ENCODE data around the gene TTC8.
"Not testable (repeated sequence)": the region's sequence is repeated elsewhere in the genome, so short reads cannot be mapped to it uniquely, and the experiment has no call there.

The TTC8 gene

GRCh38 chr14:88825503-88825902, 1.1 kb downstream of the TTC8 start:
- no peak for DNase-seq

- no peak for DNase-seq
Observed at GRCh38 chr14:88829188-88829587, 4.7 kb downstream of the TTC8 start.

DNA sequence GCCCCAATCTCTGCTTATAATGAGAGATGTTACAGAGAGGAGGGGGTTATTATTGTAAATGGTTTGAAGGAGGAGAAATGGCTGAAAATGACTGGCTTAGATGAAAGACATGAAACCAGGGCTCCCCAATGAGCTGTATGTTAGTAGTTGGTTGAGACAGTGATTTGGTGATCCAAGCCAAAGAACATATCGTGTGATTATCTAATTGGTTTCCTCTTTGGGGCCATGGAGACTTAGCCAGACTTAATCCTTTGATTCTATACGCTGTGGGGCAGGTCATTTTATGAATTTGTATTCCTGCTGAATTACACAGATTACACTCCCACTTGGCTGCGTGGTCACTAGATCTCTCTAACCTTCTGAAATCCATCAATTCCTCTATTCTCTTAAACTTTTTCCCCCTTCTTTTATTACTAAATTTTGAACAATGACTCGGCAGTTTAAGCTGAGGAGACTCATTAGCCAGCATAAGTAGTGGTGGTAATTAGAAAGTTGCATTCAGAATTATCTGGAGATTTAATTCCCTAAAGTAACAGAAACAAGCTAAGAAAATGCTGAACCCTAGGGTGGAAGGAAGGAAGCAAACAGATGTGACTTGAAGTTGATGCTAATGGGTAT, 5.3 kb downstream of the TTC8 start:
- DNase-seq: no peak

- DNase-seq: no peak
Observed at GRCh38 chr14:88831284-88831683, 6.8 kb downstream of the TTC8 start.

- DNase-seq: no peak
Observed at GRCh38 chr14:88834883-88835431, 10.5 kb downstream of the TTC8 start.

- DNase-seq: no peak
Observed at GRCh38 chr14:88835661-88836060, 11.2 kb downstream of the TTC8 start.

DNA sequence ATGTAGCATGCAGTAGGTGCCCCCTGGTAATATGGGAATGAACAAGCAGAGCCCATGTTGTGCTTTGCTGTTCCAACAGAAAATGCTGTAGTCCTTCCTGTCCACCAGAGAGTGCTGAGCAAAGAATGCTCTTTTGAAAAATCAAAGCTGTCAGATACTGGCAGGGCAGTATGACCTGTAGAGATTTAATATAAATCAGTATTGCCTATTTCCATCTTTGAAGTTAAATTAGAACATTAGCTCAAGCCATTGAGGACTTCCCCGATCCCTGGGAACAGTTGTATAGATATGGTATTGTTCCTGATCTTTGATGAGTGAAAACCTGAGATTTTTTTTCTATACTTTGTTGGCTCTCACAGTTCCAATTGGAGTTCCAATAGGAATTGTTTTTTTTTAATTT, 13.0 kb downstream of the TTC8 start:
- no peak for DNase-seq

- DNase-seq: no peak
Observed at GRCh38 chr14:88838015-88838414, 13.6 kb downstream of the TTC8 start.

DNA sequence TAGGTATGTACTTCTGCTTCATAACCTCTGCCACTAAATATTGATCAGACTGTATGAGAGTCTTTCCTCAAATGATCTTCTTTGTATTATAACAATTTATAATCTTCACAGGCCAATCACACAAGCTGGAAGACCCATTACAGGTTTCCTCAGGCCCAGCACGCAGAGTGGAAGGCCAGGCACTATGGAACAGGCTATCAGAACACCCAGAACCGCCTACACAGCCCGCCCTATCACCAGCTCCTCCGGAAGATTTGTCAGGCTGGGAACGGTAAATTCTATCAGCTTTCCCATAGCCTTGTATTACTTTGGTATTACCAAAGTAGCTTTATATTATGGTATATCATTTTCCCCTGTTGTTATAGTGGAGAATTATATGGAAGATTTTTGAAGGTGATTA, 16.5 kb downstream of the TTC8 start:
- no peak for DNase-seq

DNA sequence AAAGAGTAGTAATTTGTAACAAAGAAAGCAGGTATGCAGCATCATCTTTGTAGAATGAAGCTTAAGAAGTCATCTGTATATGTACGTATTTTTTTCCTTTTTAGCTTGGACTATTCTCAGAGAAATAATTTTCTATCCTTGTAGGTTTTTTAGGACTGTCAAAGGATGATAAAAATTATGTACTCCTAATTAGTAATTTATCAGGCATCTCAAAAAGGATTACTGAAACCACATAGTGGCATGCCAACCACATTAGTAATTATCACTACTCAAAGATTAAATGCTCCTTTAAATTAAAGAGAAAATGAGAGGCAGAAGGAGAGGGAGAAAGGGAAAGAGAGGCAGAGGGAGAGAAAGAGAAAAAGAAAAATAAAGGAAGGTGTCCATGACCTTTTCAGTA, 17.3 kb downstream of the TTC8 start:
- DNase-seq: no peak

GRCh38 chr14:88842414-88842813, 18.0 kb downstream of the TTC8 start:
- DNase-seq: no peak

DNA sequence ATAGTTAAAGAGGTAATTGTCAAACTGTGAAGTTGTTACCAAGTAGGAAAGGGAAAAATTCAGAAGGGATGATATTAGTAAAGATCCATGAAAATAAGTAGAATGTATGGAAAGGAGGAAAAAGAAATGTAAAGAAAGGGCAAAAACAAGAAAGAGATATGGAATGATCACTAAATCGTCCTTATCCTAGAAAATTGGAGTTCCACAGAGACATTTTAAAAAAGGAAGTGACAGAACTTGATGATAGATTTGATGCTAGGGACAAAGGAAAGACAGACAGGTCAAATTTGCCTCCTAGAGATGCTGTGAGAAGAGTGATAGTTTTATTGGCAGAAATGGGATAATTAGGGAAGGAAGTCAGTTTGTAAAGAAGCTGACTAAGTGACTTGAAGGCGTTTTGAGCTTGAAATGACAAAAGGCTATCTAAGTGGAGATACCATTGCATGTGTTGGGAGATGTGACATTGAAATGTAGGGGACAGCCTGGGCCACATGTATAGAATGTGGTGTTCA, 20.6 kb downstream of the TTC8 start:
- no peak for DNase-seq

DNA sequence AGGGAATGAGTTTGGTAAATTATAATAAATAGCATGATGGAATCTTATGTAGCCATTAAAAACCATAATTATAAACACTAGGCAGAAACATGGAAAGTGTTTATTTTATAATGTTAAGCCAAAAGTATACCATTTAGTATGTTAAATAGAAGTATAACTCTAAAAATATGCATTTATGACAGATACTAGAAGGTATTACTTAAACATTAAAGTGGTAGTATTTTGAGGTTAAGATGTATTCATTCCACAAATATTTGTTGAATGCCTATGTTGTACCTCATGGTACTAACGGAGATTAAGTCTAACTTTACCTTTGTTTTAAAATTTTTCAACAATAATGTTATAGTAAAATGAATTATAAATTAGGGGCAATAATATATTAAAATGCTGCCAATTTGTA, 24.1 kb downstream of the TTC8 start:
- DNase-seq: no peak

DNA sequence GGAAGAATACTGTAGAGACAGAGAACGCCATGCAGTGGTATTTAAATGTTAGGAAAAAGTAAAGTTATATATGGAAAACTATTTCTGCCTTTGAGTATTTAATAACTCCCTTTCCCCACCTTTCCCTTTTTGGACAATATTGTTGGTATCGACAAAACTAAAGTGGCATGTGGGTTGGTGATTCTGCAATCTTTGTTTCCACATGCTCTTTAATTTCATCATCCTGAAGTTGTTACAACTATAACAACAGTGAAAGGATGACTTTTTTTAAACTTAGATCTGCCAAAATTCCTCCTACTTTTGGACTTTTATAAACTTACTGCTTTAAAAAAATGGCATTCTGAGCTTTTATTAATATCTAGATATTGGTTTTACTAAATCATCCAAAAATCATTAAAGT, 25.3 kb downstream of the TTC8 start:
- no peak for DNase-seq

DNA sequence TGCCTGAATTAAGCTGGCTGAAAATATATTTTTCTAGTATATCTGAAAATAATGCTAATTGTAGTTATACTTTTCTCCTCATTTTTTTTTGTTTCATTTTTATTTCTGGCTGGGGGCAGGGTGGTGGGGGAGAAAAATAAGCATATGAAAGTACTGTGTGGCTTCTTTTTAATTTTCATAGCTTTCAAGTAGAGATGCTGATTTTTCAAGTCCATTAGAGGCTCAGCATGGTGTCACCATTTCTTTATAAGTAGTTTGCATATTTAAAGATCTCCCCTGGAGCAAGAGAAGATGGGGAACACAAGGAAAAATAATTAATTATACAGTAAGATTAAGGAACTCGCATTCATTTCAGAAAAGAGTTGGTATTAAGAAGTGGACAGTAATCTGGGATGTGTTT, 27.1 kb downstream of the TTC8 start:
- DNase-seq: no peak

- DNase-seq: no peak
Observed at GRCh38 chr14:88852632-88853031, 28.2 kb downstream of the TTC8 start.

DNA sequence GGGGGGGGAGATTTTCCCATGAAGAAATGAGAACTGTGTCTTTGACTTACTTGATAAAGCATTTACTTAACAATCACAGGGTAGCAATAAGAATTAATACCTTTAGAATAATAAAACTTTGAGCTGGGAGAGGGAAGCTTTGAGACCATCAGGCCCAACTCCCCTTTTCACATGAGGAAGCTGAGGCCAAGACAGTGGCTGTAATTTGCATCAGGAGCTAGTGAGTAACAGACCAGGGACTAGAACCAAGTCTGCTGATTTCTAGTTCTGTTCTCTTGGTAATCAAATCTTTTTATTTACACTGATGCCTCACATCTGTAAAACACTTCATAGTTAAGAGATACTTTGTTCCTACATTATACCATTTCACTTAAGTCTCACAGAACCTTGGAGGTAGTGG, 28.7 kb downstream of the TTC8 start:
- no peak for DNase-seq

DNA sequence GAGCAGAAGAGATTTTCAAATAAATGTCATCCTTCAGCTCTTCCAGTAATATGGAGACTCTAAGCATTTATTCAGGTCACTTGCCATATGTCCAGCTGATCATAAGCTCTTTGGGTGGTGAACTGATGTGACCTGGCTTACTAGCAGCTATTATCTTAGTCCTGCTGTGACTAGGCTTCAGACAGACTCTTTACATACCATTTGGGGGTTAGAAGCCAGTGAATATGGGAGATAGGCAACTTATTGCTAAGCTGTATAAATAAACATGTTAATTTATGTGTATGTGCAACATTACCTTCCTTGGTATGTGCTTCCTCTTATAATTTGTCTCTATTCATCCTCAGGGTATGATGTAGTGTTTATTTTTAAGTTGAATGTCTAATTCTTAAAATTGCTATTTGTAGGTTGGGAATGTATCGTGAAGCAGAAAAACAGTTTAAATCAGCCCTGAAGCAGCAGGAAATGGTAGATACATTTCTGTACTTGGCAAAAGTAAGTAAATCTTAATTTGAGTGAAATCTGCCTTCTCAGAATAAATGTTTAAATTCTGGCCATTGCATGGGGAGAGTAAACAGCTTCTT, 32.4 kb downstream of the TTC8 start:
- no peak for DNase-seq

- not testable (repeated sequence) for DNase-seq
Observed at GRCh38 chr14:88857861-88858260, 33.4 kb downstream of the TTC8 start.

- not testable (repeated sequence) for DNase-seq
Observed at GRCh38 chr14:88859118-88859517, 34.7 kb downstream of the TTC8 start.

DNA sequence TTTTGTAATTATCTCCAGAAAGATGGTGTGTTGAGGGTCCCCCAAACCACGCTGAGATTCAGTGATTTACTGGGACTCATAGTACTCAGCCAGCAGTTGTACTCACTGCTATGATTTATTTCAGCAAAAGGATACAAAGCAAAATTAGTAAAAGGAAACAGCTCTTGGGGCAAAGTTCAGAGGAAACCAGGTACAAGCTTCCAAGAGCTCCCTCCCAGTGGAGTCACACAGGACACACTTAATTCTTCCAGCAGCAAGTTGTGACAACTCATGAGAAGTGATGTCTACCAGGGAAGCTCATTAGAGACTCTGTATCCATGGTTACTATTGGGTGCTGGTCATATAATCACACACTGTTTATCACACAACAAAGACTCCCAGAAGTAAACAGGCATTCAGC, 38.7 kb downstream of the TTC8 start:
- DNase-seq: no peak

DNA sequence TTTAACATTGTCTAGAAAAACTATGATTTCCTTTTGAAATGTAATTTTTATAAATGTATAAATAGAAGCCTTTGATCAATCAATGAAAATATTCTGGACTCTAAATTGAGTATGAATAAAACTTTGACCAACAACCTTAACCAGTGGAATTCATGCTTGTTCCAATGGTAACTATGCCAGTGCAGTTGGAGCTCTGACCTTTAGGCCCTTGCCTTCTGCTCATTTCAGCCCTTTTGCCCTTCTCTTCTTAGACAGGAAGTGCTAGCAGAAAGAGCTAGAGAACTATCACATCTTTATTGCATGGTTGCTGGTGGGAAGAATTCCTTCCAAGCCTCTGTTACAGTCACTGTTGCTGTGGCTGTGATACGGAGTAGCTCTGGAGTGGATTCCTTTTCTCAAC, 39.7 kb downstream of the TTC8 start:
- no peak for DNase-seq

- DNase-seq: no peak
Observed at GRCh38 chr14:88866305-88866704, 41.9 kb downstream of the TTC8 start.

- no peak for DNase-seq
Observed at GRCh38 chr14:88868558-88869159, 44.2 kb downstream of the TTC8 start.
